H1 (cell line): ENCODE data around the gene SLC7A8. TPM values are rescaled to one million over a fixed set of nuclear protein-coding genes. Genes with fewer than 3 reads are reported as not detected.

Experiments used
- CBX5 ChIP-seq: fragments of 300-800, 300-1000 bp; sonication (generic); IDR thresholded peaks from 2 replicates; pipeline ENCODE4 v1.7.1; 2016; ENCODE audit warnings: antibody characterized with exemption, low read length, low read depth
- CTBP2 ChIP-seq: IDR thresholded peaks from 2 replicates; pipeline ENCODE4 v1.7.0; 2011; ENCODE audit warnings: borderline replicate concordance, mild to moderate bottlenecking, moderate library complexity, mixed read lengths, low read length; ENCODE audit not compliant: insufficient read depth, insufficient read length
- HDAC2 ChIP-seq, 2 experiments: fragments of 300-600 bp in 1 of 2; sonication (generic) in 1 of 2; IDR thresholded peaks; 2 replicates each; pipeline ENCODE4 v1.6.1; 2011 to 2012; ENCODE audit warnings: low read depth in 2 of 2, low read length in 2 of 2, mild to moderate bottlenecking in 2 of 2, moderate library complexity in 2 of 2, borderline replicate concordance in 1 of 2, inconsistent platforms in 1 of 2
- SIRT6 ChIP-seq: IDR thresholded peaks from one replicate; pipeline ENCODE4 v1.7.1; 2012; ENCODE audit warnings: low read length, inconsistent platforms
- TBP ChIP-seq: IDR thresholded peaks from 2 replicates; pipeline ENCODE4 v1.6.1; 2011; ENCODE audit warnings: low read depth, low read length, improper control_type of control experiment
- polyA plus RNA-seq, 7 experiments: library from polyadenylated mRNA; depleted of rRNA in 3 of 7; stranded (reverse) in 5 of 7; unstranded in 2 of 7; fragments of >200 nt in 5 of 7; fragments of 200-250 nt in 2 of 7; gene quantifications; 1 replicate in 5 of 7; 2 replicates in 1 of 7; 4 replicates in 1 of 7; pipeline versions ENCODE4 v1.2.1 to v1.2.3, GENCODE V29; 2011 to 2013; ENCODE audit warnings: missing spikeins in 2 of 7, mixed read lengths in 2 of 7
- total RNA-seq: library from RNA; stranded (reverse); fragmentation: NEBNext Ultra II Directional; extraction: Animal tissue kit (Norgen Biotek cat#: 25700); gene quantifications from 2 replicates; pipeline ENCODE4 v1.2.1, GENCODE V29; 2021

SLC7A8 gene
- total and polyA plus RNA-seq, 2 of the 8 experiments (the other 6 are each of a cell fraction or from before 2014, with no cell fraction given): 182 to 204 TPM

DNA sequence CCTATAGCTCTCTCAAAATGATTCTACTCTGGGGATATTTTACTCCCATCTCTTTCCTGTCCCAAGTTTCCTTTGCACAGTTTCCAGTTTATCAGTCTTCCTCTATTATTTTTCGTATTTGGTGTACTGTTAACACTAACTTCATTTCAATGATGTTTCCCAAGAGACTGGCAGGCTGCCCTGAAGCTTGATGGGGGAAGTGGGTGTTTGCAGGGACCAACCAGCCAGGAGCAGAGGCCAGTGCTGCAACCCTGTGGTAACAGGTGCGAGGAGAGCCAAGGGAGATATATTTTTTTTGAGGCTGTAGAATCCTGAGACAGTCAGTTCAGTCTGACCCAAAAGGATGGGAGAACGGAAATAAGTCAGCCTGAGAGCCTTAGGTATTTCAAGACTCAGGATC is 52.6 kb downstream of the SLC7A8 start (continued):
- TF ChIP-seq HDAC2 (IDR thresholded peaks at IDR 0.05; ENCODE audit: borderline replicate concordance in 1 of 2, low read depth in 2 of 2, low read length in 2 of 2) (no peak), SIRT6 (no peak), CTBP2 (no peak), TBP (no peak), CBX5 (no peak)
